Gastrocnemius medialis (tissue), 4 donors: ENCODE results near the gene FAM131B. TPM values are rescaled to one million over a fixed set of nuclear protein-coding genes. Genes with fewer than 3 reads are reported as not detected.

Source experiments
- ATAC-seq, 2 donors: fragments of 150-250 bp; one replicate each; pipeline ENCODE4 v1.9.1; 2016
- DNase-seq, 2 donors: peaks; one replicate each; pipeline ENCODE4 v3.0.0-alpha.2; 2019
- H3K27ac ChIP-seq, 4 donors: fragments of 200-600 bp; sonication (generic); 1 replicate in 1 of 4; 2 replicates in 3 of 4; pipeline ENCODE4 v1.5.1; 2016 to 2018; ENCODE audit warnings: mild to moderate bottlenecking in 2 of 4, moderate library complexity in 1 of 4
- H3K27me3 ChIP-seq, 3 donors: fragments of 200-600 bp; sonication (generic) in 2 of 3; 1 replicate in 1 of 3; 2 replicates in 2 of 3; pipeline versions ENCODE4 v1.5.1 to v1.6.0; 2016 to 2019; ENCODE audit warnings: mild to moderate bottlenecking in 1 of 3, moderate library complexity in 1 of 3
- H3K36me3 ChIP-seq, 2 donors: fragments of 200-600 bp; sonication (generic) in 1 of 2; one replicate each; pipeline ENCODE4 v1.5.1; 2017 to 2018
- H3K4me1 ChIP-seq, 2 donors: fragments of 200-600 bp; sonication (generic) in 1 of 2; one replicate each; pipeline ENCODE4 v1.5.1; 2016 to 2017; ENCODE audit warnings: mild to moderate bottlenecking in 2 of 2
- H3K4me3 ChIP-seq, 4 donors: fragments of 200-600 bp; sonication (generic) in 3 of 4; 1 replicate in 1 of 4; 2 replicates in 3 of 4; pipeline ENCODE4 v1.5.1; 2016 to 2019; ENCODE audit warnings: mild to moderate bottlenecking in 2 of 4
- H3K9me3 ChIP-seq, 3 donors: fragments of 200-600 bp; sonication (generic) in 2 of 3; 1 replicate in 1 of 3; 2 replicates in 2 of 3; pipeline ENCODE4 v1.5.1; 2016 to 2019
- CTCF ChIP-seq, 5 experiments: fragments of 450-650 bp in 3 of 5; fragments of 200-600 bp in 2 of 5; sonication (generic) in 2 of 5; IDR thresholded peaks in 4 of 5; conservative IDR thresholded peaks in 1 of 5; 1 replicate in 4 of 5; 2 replicates in 1 of 5; pipeline ENCODE4 v1.5.1; 2016 to 2019; ENCODE audit warnings: antibody characterized with exemption in 5 of 5, mild to moderate bottlenecking in 3 of 5, moderate library complexity in 3 of 5
- POLR2A ChIP-seq, 2 donors: fragments of 450-650 bp; IDR thresholded peaks; one replicate each; pipeline ENCODE4 v1.6.1; 2017; ENCODE audit warnings: antibody characterized with exemption in 2 of 2, mild to moderate bottlenecking in 2 of 2, moderate library complexity in 2 of 2
- in situ Hi-C, 4 donors: fragments of 200-750 bp; cut with MboI; loops; one replicate each; pipeline versions ENCODE4 v1.15.0 to v1.8.0; 2017; ENCODE audit warnings: low sequenced_read_pairs in 4 of 4
- intact Hi-C: fragments of 100-400 bp; cut with DNase I; formaldehyde crosslinking; loops from one replicate; pipeline ENCODE4 v1.15.1; 2023; ENCODE audit warnings: low total_unique reads
- total RNA-seq, 4 donors: library from RNA; depleted of rRNA; stranded (reverse); fragments of >200 nt; gene quantifications; one replicate each; pipeline versions ENCODE4 v1.1.0 to v1.2.3, GENCODE V29; 2016

FAM131B gene
- total RNA-seq, 4 donors from 2014 or later, result 0.33 to 1.2 (median 0.38) TPM; not detected in 1

GRCh38 chr7:143360788-143361551 is 1.5 kb downstream of the FAM131B start:
- intact Hi-C loops, result no loop called here
- H3K27me3 ChIP-seq, result peaks cover 29 to 43% (median 39%) of the 10 kb centered on the region in 3 donors
- DNase-seq (no peak), ATAC-seq (no peak)
- H3K27ac ChIP-seq, result no peak overlapping the region
- no peak for TF ChIP-seq CTCF (IDR thresholded peaks at IDR 0.05 in 4 of 5, conservative IDR thresholded peaks at IDR 0.05 in 1 of 5)
- no peak for TF ChIP-seq POLR2A (IDR thresholded peaks at IDR 0.05)
- H3K4me3 ChIP-seq, result no peak overlapping the region
- H3K9me3 ChIP-seq, result no peaks in the 10 kb centered on the region
- no peaks in the 10 kb centered on the region for H3K36me3 ChIP-seq
- peaks cover 5 to 10% of the 10 kb centered on the region in 2 donors for H3K4me1 ChIP-seq
- in situ Hi-C loops, result no loop called here

GRCh38 chr7:143359771-143360353 is 2.7 kb downstream of the FAM131B start:
- in situ Hi-C loops, result no loop called here
- Histone ChIP-seq H3K4me1 (peaks cover 5 to 10% of the 10 kb centered on the region in 2 donors), H3K27me3 (peaks cover 29 to 43% (median 39%) of the 10 kb centered on the region in 3 donors), H3K9me3 (no peaks in the 10 kb centered on the region), H3K4me3 (no peak overlapping the region), H3K27ac (no peak overlapping the region), H3K36me3 (no peaks in the 10 kb centered on the region)
- intact Hi-C loops, result no loop called here
- TF ChIP-seq CTCF (IDR thresholded peaks at IDR 0.05 in 4 of 5, conservative IDR thresholded peaks at IDR 0.05 in 1 of 5), result no peak
- no peak for TF ChIP-seq POLR2A (IDR thresholded peaks at IDR 0.05)
- DNase-seq (no peak), ATAC-seq (no peak)

GRCh38 chr7:143358626-143359025 is 3.9 kb downstream of the FAM131B start:
- H3K4me1 ChIP-seq, result peaks cover 5 to 10% of the 10 kb centered on the region in 2 donors
- H3K4me3 ChIP-seq, result no peak overlapping the region
- no peaks in the 10 kb centered on the region for H3K9me3 ChIP-seq
- in situ Hi-C loops (no loop called here), intact Hi-C loops (no loop called here)
- no peak for TF ChIP-seq POLR2A (IDR thresholded peaks at IDR 0.05)
- no peak for TF ChIP-seq CTCF (IDR thresholded peaks at IDR 0.05 in 4 of 5, conservative IDR thresholded peaks at IDR 0.05 in 1 of 5)
- DNase-seq, result no peak
- H3K27ac ChIP-seq, result no peak overlapping the region
- H3K36me3 ChIP-seq, result no peaks in the 10 kb centered on the region
- H3K27me3 ChIP-seq, result peaks cover 27 to 36% (median 34%) of the 10 kb centered on the region in 3 donors
- ATAC-seq, result no peak

- intact Hi-C loops (no loop called here), in situ Hi-C loops (no loop called here)
- Histone ChIP-seq H3K27ac (no peak overlapping the region), H3K4me1 (peaks cover 0 to 2% of the 10 kb centered on the region in 2 donors), H3K4me3 (no peak overlapping the region), H3K36me3 (no peaks in the 10 kb centered on the region), H3K9me3 (no peaks in the 10 kb centered on the region), H3K27me3 (peaks cover 11 to 20% (median 16%) of the 10 kb centered on the region in 3 donors)
- TF ChIP-seq POLR2A (IDR thresholded peaks at IDR 0.05), result no peak
- DNase-seq (no peak), ATAC-seq (no peak)
Measured at GRCh38 chr7:143356414-143357050, 6.0 kb downstream of the FAM131B start.
